Sigmoid colon (tissue), 7 donors: ENCODE results near the gene CFAP410. TPM values are rescaled to one million over a fixed set of nuclear protein-coding genes. Genes with fewer than 3 reads are reported as not detected.
A peak's percentile ranks its signal among the peaks of the same experiment; 100 is the strongest.

Source experiments
- DNase-seq: peaks from one replicate; pipeline ENCODE4 v3.0.0-alpha.2; 2019
- H3K27ac ChIP-seq, 4 donors: fragments of 200-600 bp; sonication (generic); one replicate each; pipeline ENCODE4 v1.5.1; 2016 to 2019; ENCODE audit warnings: mild to moderate bottlenecking in 1 of 4
- H3K27me3 ChIP-seq, 3 donors: fragments of 200-600 bp; sonication (generic); one replicate each; pipeline ENCODE4 v1.5.1; 2019; ENCODE audit warnings: mild to moderate bottlenecking in 1 of 3
- H3K36me3 ChIP-seq, 4 donors: fragments of 200-600 bp; sonication (generic); one replicate each; pipeline ENCODE4 v1.5.1; 2016 to 2019
- H3K4me1 ChIP-seq, 4 donors: fragments of 200-600 bp; sonication (generic); one replicate each; pipeline ENCODE4 v1.5.1; 2017 to 2019
- H3K4me3 ChIP-seq, 4 donors: fragments of 200-600 bp; sonication (generic); one replicate each; pipeline ENCODE4 v1.5.1; 2017 to 2019; ENCODE audit warnings: mild to moderate bottlenecking in 2 of 4, moderate library complexity in 1 of 4
- H3K9me3 ChIP-seq, 4 donors: fragments of 200-600 bp in 3 of 4; sonication (generic) in 3 of 4; one replicate each; pipeline versions ENCODE4 v1.5.1 to v1.6.1; 2013 to 2019
- EP300 ChIP-seq, 4 donors: sonication (generic); formaldehyde crosslinking; IDR thresholded peaks; one replicate each; pipeline ENCODE4 v1.6.1; 2017; ENCODE audit warnings: antibody characterized with exemption in 4 of 4
- POLR2A ChIP-seq, 2 donors: fragments of 450-650 bp; IDR thresholded peaks; one replicate each; pipeline ENCODE4 v1.6.1; 2016; ENCODE audit warnings: antibody characterized with exemption in 2 of 2, mild to moderate bottlenecking in 2 of 2, moderate library complexity in 2 of 2
- POLR2AphosphoS5 ChIP-seq, 4 donors: sonication (generic); formaldehyde crosslinking; IDR thresholded peaks; one replicate each; pipeline ENCODE4 v1.6.1; 2017; ENCODE audit warnings: antibody characterized with exemption in 4 of 4
- WGBS, 2 donors: extraction: QIAGEN DNeasy Blood & Tissue Kit; methylation state at CpG; one replicate each; pipeline ENCODE4 v1.1.7; 2013; 5-methylcytosine and 5-hydroxymethylcytosine counted together
- intact Hi-C: fragments of 100-400 bp; cut with DNase I; formaldehyde crosslinking; loops from one replicate; pipeline ENCODE4 v1.15.1; 2023
- polyA plus RNA-seq, 3 donors: library from polyadenylated mRNA; stranded (reverse); fragments of 200-250 nt; gene quantifications; one replicate each; pipeline ENCODE4 v1.2.3, GENCODE V29; 2013
- total RNA-seq, 4 donors: library from RNA; depleted of rRNA; stranded (reverse); fragments of >200 nt; gene quantifications; one replicate each; pipeline ENCODE4 v1.1.0, GENCODE V29; 2016
- TF ChIP-seq, protein P1 (sequence below), 4 experiments: fragments of 450-650 bp in 3 of 4; fragments of 200-600 bp in 1 of 4; IDR thresholded peaks; one replicate each; pipeline ENCODE4 v1.5.1; 2016 to 2019; ENCODE audit warnings: antibody characterized with exemption in 4 of 4, mild to moderate bottlenecking in 3 of 4, moderate library complexity in 2 of 4
- donor health status: healthy with polysubstance abuse.
- donor health status: Bipolar disorder and iron deficiency.
- donor health status: healthy.

The CFAP410 gene
- total RNA-seq = 10 to 100 TPM; 25.8 to 31.1 (median 27.6) TPM
- 10 to 100 TPM; 12.7 to 31.7 (median 28.2) TPM for polyA plus RNA-seq

GRCh38 chr21:44338971-44339910, at the start of gene CFAP410:
CFAP410 (minus strand) TSS chr21:44339390; CDS start chr21:44339194, 196 bp downstream.
- DNase-seq = peak; percentile 97
- WGBS, 2 donors = 1% methylated on average over 90 of the region's 90 CpGs
- Histone ChIP-seq H3K27me3 (no peaks in the 10 kb centered on the region), H3K4me1 (peaks cover 0 to 22% (median 18%) of the 10 kb centered on the region in 4 donors), H3K27ac (peak within 1 kb of the TSS; percentile 93 to 99 (median 96)), H3K36me3 (peaks cover 0 to 25% (median 3%) of the 10 kb centered on the region in 4 donors), H3K9me3 (no peaks in the 10 kb centered on the region), H3K4me3 (peak within 1 kb of the TSS; percentile 69 to 84 (median 76))
- intact Hi-C loops = loop anchor here (2.0 to 5.0 kb wide), 4 partner anchors 38 to 478 kb away; partner anchors contain the start of genes LRRC3, PFKL and SUMO3
- TF ChIP-seq POLR2AphosphoS5 (IDR thresholded peaks at IDR 0.05) = peak; percentile 97 to 99 (median 98)
- TF ChIP-seq, protein P1, sequence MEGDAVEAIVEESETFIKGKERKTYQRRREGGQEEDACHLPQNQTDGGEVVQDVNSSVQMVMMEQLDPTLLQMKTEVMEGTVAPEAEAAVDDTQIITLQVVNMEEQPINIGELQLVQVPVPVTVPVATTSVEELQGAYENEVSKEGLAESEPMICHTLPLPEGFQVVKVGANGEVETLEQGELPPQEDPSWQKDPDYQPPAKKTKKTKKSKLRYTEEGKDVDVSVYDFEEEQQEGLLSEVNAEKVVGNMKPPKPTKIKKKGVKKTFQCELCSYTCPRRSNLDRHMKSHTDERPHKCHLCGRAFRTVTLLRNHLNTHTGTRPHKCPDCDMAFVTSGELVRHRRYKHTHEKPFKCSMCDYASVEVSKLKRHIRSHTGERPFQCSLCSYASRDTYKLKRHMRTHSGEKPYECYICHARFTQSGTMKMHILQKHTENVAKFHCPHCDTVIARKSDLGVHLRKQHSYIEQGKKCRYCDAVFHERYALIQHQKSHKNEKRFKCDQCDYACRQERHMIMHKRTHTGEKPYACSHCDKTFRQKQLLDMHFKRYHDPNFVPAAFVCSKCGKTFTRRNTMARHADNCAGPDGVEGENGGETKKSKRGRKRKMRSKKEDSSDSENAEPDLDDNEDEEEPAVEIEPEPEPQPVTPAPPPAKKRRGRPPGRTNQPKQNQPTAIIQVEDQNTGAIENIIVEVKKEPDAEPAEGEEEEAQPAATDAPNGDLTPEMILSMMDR (IDR thresholded peaks at IDR 0.05) = no peak
- TF ChIP-seq EP300 (IDR thresholded peaks at IDR 0.05) = peak in 1 of 4 donors; percentile 76
- TF ChIP-seq POLR2A (IDR thresholded peaks at IDR 0.05) = peak; percentile 94

DNA sequence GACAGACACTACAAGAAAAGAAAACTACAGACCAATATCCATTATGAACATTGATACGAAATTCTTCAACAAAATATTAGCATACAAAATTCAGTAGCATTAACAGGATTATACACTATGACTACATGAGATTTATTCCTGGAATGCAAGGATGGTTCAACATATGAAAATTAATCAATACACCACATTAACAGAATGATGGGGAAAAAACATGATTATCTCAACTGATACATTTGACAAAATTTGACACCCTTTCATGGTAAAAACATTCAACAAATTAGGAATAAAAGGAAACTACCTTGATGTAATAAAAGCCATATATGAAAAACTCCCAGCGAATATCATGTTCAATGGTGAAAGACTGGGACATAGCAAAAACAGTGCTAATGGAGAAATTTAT, 45.8 kb upstream of the CFAP410 start:
- H3K9me3 ChIP-seq = peaks cover 0 to 22% (median 8%) of the 10 kb centered on the region in 4 donors

DNA sequence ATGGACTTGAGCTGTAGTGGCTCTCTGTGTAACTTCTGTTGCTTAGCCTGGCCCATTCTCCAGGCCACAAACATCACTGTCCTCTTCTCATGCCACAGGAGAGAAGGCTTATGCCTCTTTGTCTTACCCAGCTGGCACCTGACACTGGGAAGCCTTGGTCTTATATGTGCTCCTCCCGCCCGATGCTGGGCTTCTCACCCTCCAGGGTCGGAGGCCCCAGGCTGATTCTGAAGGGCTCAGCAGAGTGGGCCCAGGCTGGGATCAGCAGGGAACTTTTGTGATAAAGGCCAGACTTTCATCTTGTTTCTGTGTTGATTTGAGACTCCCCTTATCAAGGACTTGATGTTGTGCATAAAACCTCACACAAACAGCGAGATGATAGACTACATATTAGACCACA, 44.0 kb upstream of the CFAP410 start:
- Histone ChIP-seq H3K4me3 (no peak overlapping the region), H3K4me1 (no peaks in the 10 kb centered on the region), H3K9me3 (peaks cover 0 to 22% (median 8%) of the 10 kb centered on the region in 4 donors), H3K27me3 (peaks cover 0 to 20% (median 0%) of the 10 kb centered on the region in 3 donors), H3K27ac (no peak overlapping the region), H3K36me3 (no peaks in the 10 kb centered on the region)
- 83 to 85% methylated on average over 4 of the region's 4 CpGs for WGBS, 2 donors
- DNase-seq = no peak
- intact Hi-C loops = no loop called here
- no peak for TF ChIP-seq POLR2A (IDR thresholded peaks at IDR 0.05)
- TF ChIP-seq EP300 (IDR thresholded peaks at IDR 0.05) = no peak

More for the DNA sequence above, 45.8 kb upstream of the CFAP410 start:
- TF ChIP-seq EP300 (IDR thresholded peaks at IDR 0.05) (no peak), POLR2AphosphoS5 (IDR thresholded peaks at IDR 0.05) (no peak), POLR2A (IDR thresholded peaks at IDR 0.05) (no peak)
- TF ChIP-seq, protein P1 (IDR thresholded peaks at IDR 0.05) = no peak
- 80 to 83% methylated on average over 2 of the region's 2 CpGs for WGBS, 2 donors
- no peak for DNase-seq
- H3K4me3 ChIP-seq = no peak overlapping the region
- intact Hi-C loops = no loop called here
- H3K27me3 ChIP-seq = peaks cover 0 to 8% (median 0%) of the 10 kb centered on the region in 3 donors
- H3K36me3 ChIP-seq = no peaks in the 10 kb centered on the region
- no peaks in the 10 kb centered on the region for H3K4me1 ChIP-seq
- no peak overlapping the region for H3K27ac ChIP-seq

- H3K27me3 ChIP-seq = peaks cover 0 to 25% (median under 1%) of the 10 kb centered on the region in 3 donors
- H3K9me3 ChIP-seq = peaks cover 0 to 22% (median 8%) of the 10 kb centered on the region in 4 donors
- H3K27ac ChIP-seq = no peak overlapping the region
- no peak for DNase-seq
- intact Hi-C loops = no loop called here
- TF ChIP-seq POLR2AphosphoS5 (IDR thresholded peaks at IDR 0.05) = no peak
- no peak for TF ChIP-seq EP300 (IDR thresholded peaks at IDR 0.05)
- TF ChIP-seq, protein P1 (IDR thresholded peaks at IDR 0.05) = no peak
- TF ChIP-seq POLR2A (IDR thresholded peaks at IDR 0.05) = no peak
- WGBS, 2 donors = 87 to 92% methylated on average over 9 of the region's 9 CpGs
- H3K36me3 ChIP-seq = no peaks in the 10 kb centered on the region
- H3K4me1 ChIP-seq = no peaks in the 10 kb centered on the region
- no peak overlapping the region for H3K4me3 ChIP-seq
These were observed 43.3 kb upstream of the CFAP410 start for GRCh38 chr21:44382536-44382935.

DNA sequence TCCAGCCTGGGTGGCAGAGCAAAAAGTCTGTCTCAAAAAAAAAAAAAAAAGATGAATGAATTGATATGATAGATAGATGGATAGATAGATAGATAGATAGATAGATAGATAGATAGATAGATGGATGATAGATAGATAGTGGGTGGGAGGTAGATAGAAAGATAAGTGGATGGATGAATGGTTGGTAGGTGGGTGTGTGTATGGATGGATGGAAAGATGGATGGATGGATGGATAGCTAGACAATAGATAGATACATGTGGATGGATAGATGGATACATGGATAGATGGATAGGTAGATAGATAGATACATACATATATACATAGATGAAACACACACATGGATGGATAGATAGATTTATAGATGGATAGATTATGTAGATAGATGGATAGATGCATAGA, 42.7 kb upstream of the CFAP410 start:
- intact Hi-C loops = no loop called here

More for the DNA sequence above, 42.7 kb upstream of the CFAP410 start:
- no peak for DNase-seq
- Histone ChIP-seq H3K4me3 (no peak overlapping the region), H3K9me3 (peaks cover 0 to 17% (median 8%) of the 10 kb centered on the region in 4 donors), H3K4me1 (no peaks in the 10 kb centered on the region), H3K27ac (no peak overlapping the region), H3K36me3 (no peaks in the 10 kb centered on the region), H3K27me3 (peaks cover 0 to 31% (median 7%) of the 10 kb centered on the region in 3 donors)
- TF ChIP-seq POLR2AphosphoS5 (IDR thresholded peaks at IDR 0.05) = no peak
- no peak for TF ChIP-seq POLR2A (IDR thresholded peaks at IDR 0.05)
- TF ChIP-seq EP300 (IDR thresholded peaks at IDR 0.05) = no peak
- TF ChIP-seq, protein P1 (IDR thresholded peaks at IDR 0.05) = no peak
